HG03103 (cell line): ENCODE results near the gene RNF25.

ENCODE experiments used
- ATAC-seq: cut with Tn5 transposase; IDR thresholded peaks from one replicate; pipeline ENCODE4 v1.9.1; 2021; ENCODE audit warnings: low read depth; ENCODE audit not compliant: unreplicated experiment

Gene RNF25

GRCh38 chr2:218631837-218632236 lies 40.0 kb downstream of the RNF25 start:
- no peak for ATAC-seq

- no peak for ATAC-seq
Measured at GRCh38 chr2:218627939-218628338, 43.9 kb downstream of the RNF25 start.

- no peak for ATAC-seq
Measured at GRCh38 chr2:218626369-218626768, 45.4 kb downstream of the RNF25 start.

- ATAC-seq, result no peak
Measured at GRCh38 chr2:218623366-218623705, 48.5 kb downstream of the RNF25 start.

GRCh38 chr2:218622606-218623365 lies 49.0 kb downstream of the RNF25 start:
- no peak for ATAC-seq

GRCh38 chr2:218621007-218621406 lies 50.8 kb downstream of the RNF25 start:
- no peak for ATAC-seq

GRCh38 chr2:218618102-218618860 lies 53.5 kb downstream of the RNF25 start:
- no peak for ATAC-seq

GRCh38 chr2:218615868-218616315 lies 55.9 kb downstream of the RNF25 start:
- ATAC-seq, result no peak
